ENCODE data around the gene IFT74. TPM values are rescaled to one million over a fixed set of nuclear protein-coding genes. Genes with fewer than 3 reads are reported as not detected.
"Not testable (repeated sequence)": the region's sequence is repeated elsewhere in the genome, so short reads cannot be mapped to it uniquely, and the experiment has no call there.

The IFT74 gene
- total RNA-seq, 4 donors from 2014 or later: 19.1 to 31.5 (median 25.4) TPM

- intact Hi-C loops (cut with DNase I; ENCODE audit: low total_unique reads): no loop called here
- Histone ChIP-seq H3K4me3 (no peak overlapping the region), H3K36me3 (no peaks in the 10 kb centered on the region), H3K9me3 (no peaks in the 10 kb centered on the region), H3K27me3 (no peaks in the 10 kb centered on the region), H3K27ac (no peak overlapping the region), H3K4me1 (no peaks in the 10 kb centered on the region)
- no peak for TF ChIP-seq POLR2A (IDR thresholded peaks at IDR 0.05)
- no peak for TF ChIP-seq CTCF (IDR thresholded peaks at IDR 0.05)
- DNase-seq: no peak
These were observed 132.8 kb downstream of the IFT74 start for GRCh38 chr9:27088981-27089380.

- Histone ChIP-seq H3K4me3 (no peak overlapping the region), H3K27ac (no peak overlapping the region), H3K4me1 (no peaks in the 10 kb centered on the region), H3K9me3 (no peaks in the 10 kb centered on the region), H3K36me3 (no peaks in the 10 kb centered on the region), H3K27me3 (no peaks in the 10 kb centered on the region)
- intact Hi-C loops (cut with DNase I; ENCODE audit: low total_unique reads): no loop called here
- TF ChIP-seq POLR2A (IDR thresholded peaks at IDR 0.05) (no peak), CTCF (IDR thresholded peaks at IDR 0.05) (no peak)
- no peak for DNase-seq
These were observed 133.5 kb downstream of the IFT74 start for GRCh38 chr9:27089706-27090105.

GRCh38 chr9:27090231-27090630 lies 134.0 kb downstream of the IFT74 start:
- no peak for DNase-seq
- H3K4me3 ChIP-seq: no peak overlapping the region

GRCh38 chr9:27090711-27091110 lies 134.5 kb downstream of the IFT74 start:
- intact Hi-C loops (cut with DNase I; ENCODE audit: low total_unique reads): no loop called here
- Histone ChIP-seq H3K4me3 (no peak overlapping the region), H3K36me3 (no peaks in the 10 kb centered on the region), H3K27me3 (no peaks in the 10 kb centered on the region), H3K9me3 (no peaks in the 10 kb centered on the region), H3K27ac (no peak overlapping the region), H3K4me1 (no peaks in the 10 kb centered on the region)
- TF ChIP-seq POLR2A (IDR thresholded peaks at IDR 0.05) (no peak), CTCF (IDR thresholded peaks at IDR 0.05) (no peak)
- DNase-seq: no peak

More at GRCh38 chr9:27090231-27090630, 134.0 kb downstream of the IFT74 start:
- TF ChIP-seq POLR2A (IDR thresholded peaks at IDR 0.05): no peak
- no peak for TF ChIP-seq CTCF (IDR thresholded peaks at IDR 0.05)
- intact Hi-C loops (cut with DNase I; ENCODE audit: low total_unique reads): no loop called here
- H3K36me3 ChIP-seq: no peaks in the 10 kb centered on the region
- H3K27me3 ChIP-seq: no peaks in the 10 kb centered on the region
- no peak overlapping the region for H3K27ac ChIP-seq
- H3K9me3 ChIP-seq: no peaks in the 10 kb centered on the region
- no peaks in the 10 kb centered on the region for H3K4me1 ChIP-seq

- H3K4me1 ChIP-seq; H3K27ac ChIP-seq; H3K4me3 ChIP-seq; DNase-seq; H3K36me3 ChIP-seq; H3K27me3 ChIP-seq; H3K9me3 ChIP-seq; intact Hi-C loops (cut with DNase I; ENCODE audit: low total_unique reads): not testable (repeated sequence)
These were observed 136.3 kb downstream of the IFT74 start for GRCh38 chr9:27092496-27092895.

- H3K27me3 ChIP-seq; H3K4me3 ChIP-seq; H3K27ac ChIP-seq; intact Hi-C loops (cut with DNase I; ENCODE audit: low total_unique reads); H3K36me3 ChIP-seq; DNase-seq; H3K4me1 ChIP-seq; H3K9me3 ChIP-seq: not testable (repeated sequence)
These were observed 137.3 kb downstream of the IFT74 start for GRCh38 chr9:27093384-27094067.

Data from uterus (tissue), 4 donors.